Measurements from ENCODE around the gene OR9A4. TPM values are rescaled to one million over a fixed set of nuclear protein-coding genes. Genes with fewer than 3 reads are reported as not detected.

Gene OR9A4
- total and polyA plus RNA-seq, 2 experiments from 2014 or later: not detected

GRCh38 chr7:141866974-141867373, 49.2 kb upstream of the OR9A4 start:
- Mint-ChIP-seq H3K4me3 (no peak overlapping the region), H3K9me3 (no peaks in the 10 kb centered on the region), H3K27ac (no peak overlapping the region), H3K4me1 (no peaks in the 10 kb centered on the region), H3K36me3 (ENCODE audit: low read depth) (no peaks in the 10 kb centered on the region), H3K27me3 (ENCODE audit: insufficient read depth, low read depth, poor library complexity) (no peaks in the 10 kb centered on the region)
- ATAC-seq (no peak), DNase-seq (ENCODE audit: low spot score) (no peak)
- Histone ChIP-seq H3F3A (replicated peaks; ENCODE audit: low read depth) (no peaks in the 10 kb centered on the region), H3K27me3 (ENCODE audit: insufficient read depth) (no peaks in the 10 kb centered on the region), H3K4me1 (ENCODE audit: insufficient read depth) (no peaks in the 10 kb centered on the region), H3K79me2 (replicated peaks; ENCODE audit: insufficient read depth) (no peaks in the 10 kb centered on the region), H4K20me1 (replicated peaks; ENCODE audit: insufficient read depth) (no peaks in the 10 kb centered on the region), H2AFZ (no peak overlapping the region), H3K27ac (ENCODE audit: low read depth) (no peak overlapping the region), H3K9me2 (ENCODE audit: insufficient read depth) (no peaks in the 10 kb centered on the region; the same call in 1 of the 2 replicates), H3K36me3 (ENCODE audit: insufficient read depth) (no peaks in the 10 kb centered on the region), H3K4me2 (no peak overlapping the region), H3K4me3 (no peak overlapping the region)
- TF ChIP-seq EZH2phosphoT487 (IDR thresholded peaks at IDR 0.05; ENCODE audit: unreplicated experiment) (no peak), STAT1 (IDR thresholded peaks at IDR 0.05; ENCODE audit: unreplicated experiment) (no peak), JUNB (IDR thresholded peaks at IDR 0.05; ENCODE audit: unreplicated experiment) (no peak), ZNF114 (CRISPR knock-in tag; IDR thresholded peaks at IDR 0.05) (no peak), REST (IDR thresholded peaks at IDR 0.05; ENCODE audit: unreplicated experiment) (no peak), NANOG (IDR thresholded peaks at IDR 0.05; ENCODE audit: borderline replicate concordance) (no peak), ZNF331 (CRISPR knock-in tag; IDR thresholded peaks at IDR 0.05; ENCODE audit: low read depth) (no peak), ZNF462 (CRISPR knock-in tag; IDR thresholded peaks at IDR 0.05) (no peak), CREB1 (CRISPR knock-in tag; IDR thresholded peaks at IDR 0.05; ENCODE audit: low read depth) (no peak), POLR2AphosphoS5 (IDR thresholded peaks at IDR 0.05; ENCODE audit: low read depth) (no peak)
- TF ChIP-seq, protein P1, sequence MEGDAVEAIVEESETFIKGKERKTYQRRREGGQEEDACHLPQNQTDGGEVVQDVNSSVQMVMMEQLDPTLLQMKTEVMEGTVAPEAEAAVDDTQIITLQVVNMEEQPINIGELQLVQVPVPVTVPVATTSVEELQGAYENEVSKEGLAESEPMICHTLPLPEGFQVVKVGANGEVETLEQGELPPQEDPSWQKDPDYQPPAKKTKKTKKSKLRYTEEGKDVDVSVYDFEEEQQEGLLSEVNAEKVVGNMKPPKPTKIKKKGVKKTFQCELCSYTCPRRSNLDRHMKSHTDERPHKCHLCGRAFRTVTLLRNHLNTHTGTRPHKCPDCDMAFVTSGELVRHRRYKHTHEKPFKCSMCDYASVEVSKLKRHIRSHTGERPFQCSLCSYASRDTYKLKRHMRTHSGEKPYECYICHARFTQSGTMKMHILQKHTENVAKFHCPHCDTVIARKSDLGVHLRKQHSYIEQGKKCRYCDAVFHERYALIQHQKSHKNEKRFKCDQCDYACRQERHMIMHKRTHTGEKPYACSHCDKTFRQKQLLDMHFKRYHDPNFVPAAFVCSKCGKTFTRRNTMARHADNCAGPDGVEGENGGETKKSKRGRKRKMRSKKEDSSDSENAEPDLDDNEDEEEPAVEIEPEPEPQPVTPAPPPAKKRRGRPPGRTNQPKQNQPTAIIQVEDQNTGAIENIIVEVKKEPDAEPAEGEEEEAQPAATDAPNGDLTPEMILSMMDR (conservative IDR thresholded peaks at IDR 0.05; ENCODE audit: low read depth in 2 of 2): no peak

All from GM23338 (cell line).